Loucy (cell line): ENCODE data around the gene CCND1.
"Not testable (repeated sequence)": the region's sequence is repeated elsewhere in the genome, so short reads cannot be mapped to it uniquely, and the experiment has no call there.

Source experiments
- H2AFZ ChIP-seq: fragments of 200-600 bp; sonication (generic); 2 replicates; pipeline ENCODE4 v1.6.0; 2016; ENCODE audit warnings: antibody characterized with exemption, mild to moderate bottlenecking, low read length, moderate library complexity
- H3F3A ChIP-seq: fragments of 200-600 bp; 2 replicates; pipeline ENCODE4 v1.6.0; 2016; ENCODE audit warnings: antibody characterized with exemption, low read depth, mild to moderate bottlenecking
- H3K27me3 ChIP-seq: fragments of 200-600 bp; sonication (generic); 2 replicates; pipeline ENCODE4 v1.6.1; 2014; ENCODE audit warnings: low read length, mild to moderate bottlenecking; ENCODE audit not compliant: insufficient read depth, poor library complexity, severe bottlenecking
- H3K36me3 ChIP-seq: fragments of 200-600 bp; sonication (generic); 2 replicates; pipeline ENCODE4 v1.6.1; 2016; ENCODE audit warnings: low read length; ENCODE audit not compliant: insufficient read depth
- H3K4me1 ChIP-seq: fragments of 200-600 bp; sonication (generic); 2 replicates; pipeline ENCODE4 v1.5.1; 2014; ENCODE audit warnings: low read length, mild to moderate bottlenecking; ENCODE audit not compliant: insufficient read depth, poor library complexity, severe bottlenecking
- H3K4me2 ChIP-seq: fragments of 200-600 bp; sonication (generic); 2 replicates; pipeline ENCODE4 v1.6.0; 2014; ENCODE audit warnings: antibody characterized with exemption, low read length, low read depth, mild to moderate bottlenecking; ENCODE audit not compliant: poor library complexity, severe bottlenecking
- H3K4me3 ChIP-seq: fragments of 200-600 bp; sonication (generic); 2 replicates; pipeline ENCODE4 v1.5.1; 2014; ENCODE audit warnings: low read length, mild to moderate bottlenecking, mixed read lengths; ENCODE audit not compliant: poor library complexity, severe bottlenecking
- H3K79me2 ChIP-seq: fragments of 200-600 bp; sonication (generic); 2 replicates; pipeline ENCODE4 v1.6.1; 2014; ENCODE audit warnings: low read length; ENCODE audit not compliant: insufficient read depth
- H3K9ac ChIP-seq: fragments of 200-600 bp; sonication (generic); 2 replicates; pipeline ENCODE4 v1.6.0; 2014; ENCODE audit warnings: mild to moderate bottlenecking, low read depth, low read length, moderate library complexity; ENCODE audit not compliant: poor library complexity, severe bottlenecking
- H3K9me2 ChIP-seq: fragments of 200-600 bp; sonication (generic); replicated peaks from 2 replicates; pipeline ENCODE4 v1.6.1; 2016; ENCODE audit warnings: low read depth, low read length, mixed read lengths
- H3K9me3 ChIP-seq: fragments of 200-600 bp; sonication (generic); 2 replicates; pipeline ENCODE4 v1.6.1; 2014; ENCODE audit warnings: mild to moderate bottlenecking, antibody characterized with exemption, low read length, low read depth; ENCODE audit not compliant: insufficient read depth
- H4K20me1 ChIP-seq: fragments of 200-600 bp; sonication (generic); 2 replicates; pipeline ENCODE4 v1.6.0; 2014; ENCODE audit warnings: antibody characterized with exemption, low read length, mild to moderate bottlenecking; ENCODE audit not compliant: insufficient read depth, poor library complexity, severe bottlenecking
- CTCF ChIP-seq: fragments of 200-600 bp; sonication (generic); conservative IDR thresholded peaks from 2 replicates; pipeline ENCODE4 v1.5.1; 2014; ENCODE audit warnings: mild to moderate bottlenecking, antibody characterized with exemption, low read length
- EZH2phosphoT487 ChIP-seq: fragments of 200-600 bp; IDR thresholded peaks from 2 replicates; pipeline ENCODE4 v1.6.1; 2018; ENCODE audit warnings: antibody characterized with exemption, mild to moderate bottlenecking, moderate library complexity, borderline replicate concordance

The CCND1 gene

GRCh38 chr11:69618237-69618636 lies 22.7 kb upstream of the CCND1 start:
- no peak for TF ChIP-seq EZH2phosphoT487
- no peak for TF ChIP-seq CTCF
- Histone ChIP-seq H3K9me3 (no peaks in the 10 kb centered on the region), H3K27me3 (no peaks in the 10 kb centered on the region), H3K36me3 (no peaks in the 10 kb centered on the region), H3K9me2 (no peaks in the 10 kb centered on the region), H3K9ac (no peak overlapping the region), H3K4me3 (no peak overlapping the region), H2AFZ (no peak overlapping the region), H3K79me2 (no peaks in the 10 kb centered on the region), H3K4me1 (no peaks in the 10 kb centered on the region), H3F3A (no peaks in the 10 kb centered on the region), H4K20me1 (no peaks in the 10 kb centered on the region), H3K4me2 (no peak overlapping the region)

GRCh38 chr11:69620683-69621290 lies 20.2 kb upstream of the CCND1 start:
- no peaks in the 10 kb centered on the region for H3K36me3 ChIP-seq
- H4K20me1 ChIP-seq, result no peaks in the 10 kb centered on the region
- H3K79me2 ChIP-seq, result no peaks in the 10 kb centered on the region
- no peak overlapping the region for H3K4me3 ChIP-seq
- no peak overlapping the region for H3K4me2 ChIP-seq
- H3K9me2 ChIP-seq, result no peaks in the 10 kb centered on the region
- H3K4me1 ChIP-seq, result no peaks in the 10 kb centered on the region
- H3F3A ChIP-seq, result no peaks in the 10 kb centered on the region
- TF ChIP-seq CTCF, result no peak
- TF ChIP-seq EZH2phosphoT487, result no peak
- no peak overlapping the region for H2AFZ ChIP-seq
- no peaks in the 10 kb centered on the region for H3K9me3 ChIP-seq
- H3K27me3 ChIP-seq, result no peaks in the 10 kb centered on the region
- no peak overlapping the region for H3K9ac ChIP-seq

- H4K20me1 ChIP-seq, H3K27me3 ChIP-seq, H3K36me3 ChIP-seq, H3K9me3 ChIP-seq, H3K9ac ChIP-seq, H3K4me1 ChIP-seq, H3F3A ChIP-seq, H2AFZ ChIP-seq, H3K9me2 ChIP-seq, H3K79me2 ChIP-seq, H3K4me3 ChIP-seq, H3K4me2 ChIP-seq: not testable (repeated sequence)
These were observed 18.8 kb upstream of the CCND1 start for GRCh38 chr11:69622097-69622681.

GRCh38 chr11:69624293-69624692 lies 16.7 kb upstream of the CCND1 start:
- H3K79me2 ChIP-seq, result no peaks in the 10 kb centered on the region
- no peak overlapping the region for H2AFZ ChIP-seq
- H3F3A ChIP-seq, result no peaks in the 10 kb centered on the region
- H3K9ac ChIP-seq, result no peak overlapping the region
- no peaks in the 10 kb centered on the region for H3K27me3 ChIP-seq
- no peaks in the 10 kb centered on the region for H3K4me1 ChIP-seq
- H3K9me2 ChIP-seq, result no peaks in the 10 kb centered on the region
- H3K4me2 ChIP-seq, result no peak overlapping the region
- no peaks in the 10 kb centered on the region for H3K36me3 ChIP-seq
- no peak for TF ChIP-seq EZH2phosphoT487
- TF ChIP-seq CTCF, result no peak
- H3K4me3 ChIP-seq, result no peak overlapping the region
- no peaks in the 10 kb centered on the region for H3K9me3 ChIP-seq
- no peaks in the 10 kb centered on the region for H4K20me1 ChIP-seq
